ENCODE data around the gene CDC42. TPM values are rescaled to one million over a fixed set of nuclear protein-coding genes. Genes with fewer than 3 reads are reported as not detected.

The CDC42 gene
- total and polyA plus RNA-seq, 2 of the 4 experiments (the other 2 are of a cell fraction), result 162 to 609 TPM

DNA sequence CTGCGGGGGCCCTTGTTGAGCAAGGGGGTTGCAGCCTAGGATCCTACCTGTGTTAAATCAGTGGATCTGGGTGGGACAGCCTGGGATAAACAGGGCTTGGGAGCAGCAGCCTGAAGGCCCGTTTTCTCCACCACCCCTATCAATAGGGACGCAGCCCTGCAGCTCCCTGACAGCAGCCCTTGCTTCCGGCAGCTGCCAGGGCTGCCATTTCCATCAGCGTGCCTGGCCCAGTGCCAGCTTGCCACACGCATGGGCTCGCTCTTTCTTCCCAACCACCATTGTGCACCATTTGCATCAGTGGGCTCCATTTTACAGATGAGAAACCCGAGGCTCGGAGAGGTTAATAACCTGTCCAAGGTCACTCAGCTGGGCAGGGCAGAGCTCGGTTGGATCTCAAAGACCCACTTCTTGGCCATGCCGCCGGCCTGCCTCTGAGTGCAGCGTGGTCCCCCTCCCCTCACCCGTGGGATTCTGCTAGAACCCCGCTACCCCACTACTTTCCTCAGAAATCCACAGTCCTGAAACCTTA is 86.6 kb downstream of the CDC42 start:
- Histone ChIP-seq H4K91ac (ENCODE audit: insufficient read depth, low read depth, low read length) (no peak overlapping the region), H2AFZ (replicated peaks; ENCODE audit: low read length, poor library complexity) (no peak overlapping the region), H2BK20ac (ENCODE audit: low read depth, low read length) (no peak overlapping the region), H3K18ac (ENCODE audit: low read depth, low read length) (no peak overlapping the region), H3K36me3 (ENCODE audit: control insufficient read depth, insufficient read depth, low read length) (no peaks in the 10 kb centered on the region), H3K23ac (ENCODE audit: low read depth, low read length) (no peak overlapping the region), H4K5ac (ENCODE audit: low read depth, low read length) (no peak overlapping the region), H2AK5ac (ENCODE audit: low read depth, low read length) (no peak overlapping the region), H3K4me3 (ENCODE audit: insufficient read depth, low read depth, low read length) (no peak overlapping the region), H4K8ac (ENCODE audit: low read depth in 2 of 2, low read length in 2 of 2) (no peak overlapping the region), H2BK15ac (ENCODE audit: low read depth, low read length) (no peak overlapping the region), H3K9me1 (ENCODE audit: insufficient read depth, low read length) (peaks cover 4% of the 10 kb centered on the region; the same call in 1 of the 2 replicates), H3K14ac (replicated peaks; ENCODE audit: low read depth, low read length) (no peak overlapping the region), H3K56ac (ENCODE audit: extremely low read depth, insufficient read depth, low read length) (no peak overlapping the region), H4K20me1 (ENCODE audit: insufficient read depth, low read length) (peaks cover 26% of the 10 kb centered on the region), H3K9me3 (ENCODE audit: control insufficient read depth, insufficient read depth, low read length) (no peaks in the 10 kb centered on the region), H3K4me2 (ENCODE audit: low read depth, low read length) (no peak overlapping the region), H3K79me1 (ENCODE audit: low read depth in 1 of 2, low read length in 2 of 2) (no peaks in the 10 kb centered on the region), H2BK120ac (ENCODE audit: low read depth, low read length) (no peak overlapping the region), H3K9ac (ENCODE audit: low read depth, low read length) (no peak overlapping the region), H2BK5ac (ENCODE audit: low read depth, low read length, poor library complexity, severe bottlenecking) (no peak overlapping the region), H3K27ac (ENCODE audit: insufficient read depth, low read length) (no peak overlapping the region), H3K27me3 (ENCODE audit: control insufficient read depth, insufficient read depth, low read length) (peaks cover 56% of the 10 kb centered on the region), H2AK9ac (replicated peaks; ENCODE audit: low read depth, low read length, poor library complexity) (no peak overlapping the region), H3K4me1 (ENCODE audit: control insufficient read depth, insufficient read depth, low read length) (peaks cover 3% of the 10 kb centered on the region; the same call in 1 of the 2 replicates), H3K4ac (ENCODE audit: low read depth, low read length) (no peak overlapping the region)
- DNase-seq, result no peak
- WGBS, 2 experiments (ENCODE audit: extremely low coverage in 2 of 2, insufficient read length in 1 of 2), result 82% methylated on average over 6 of the region's 15 CpGs; no CpG with 5 or more reads in 1 of the 2 experiments
- in situ Hi-C loops (cut with MboI; ENCODE audit: low sequenced_read_pairs), result no loop called here
- intact Hi-C loops (cut with micrococcal nuclease), result no loop called here
- TF ChIP-seq, protein P1, sequence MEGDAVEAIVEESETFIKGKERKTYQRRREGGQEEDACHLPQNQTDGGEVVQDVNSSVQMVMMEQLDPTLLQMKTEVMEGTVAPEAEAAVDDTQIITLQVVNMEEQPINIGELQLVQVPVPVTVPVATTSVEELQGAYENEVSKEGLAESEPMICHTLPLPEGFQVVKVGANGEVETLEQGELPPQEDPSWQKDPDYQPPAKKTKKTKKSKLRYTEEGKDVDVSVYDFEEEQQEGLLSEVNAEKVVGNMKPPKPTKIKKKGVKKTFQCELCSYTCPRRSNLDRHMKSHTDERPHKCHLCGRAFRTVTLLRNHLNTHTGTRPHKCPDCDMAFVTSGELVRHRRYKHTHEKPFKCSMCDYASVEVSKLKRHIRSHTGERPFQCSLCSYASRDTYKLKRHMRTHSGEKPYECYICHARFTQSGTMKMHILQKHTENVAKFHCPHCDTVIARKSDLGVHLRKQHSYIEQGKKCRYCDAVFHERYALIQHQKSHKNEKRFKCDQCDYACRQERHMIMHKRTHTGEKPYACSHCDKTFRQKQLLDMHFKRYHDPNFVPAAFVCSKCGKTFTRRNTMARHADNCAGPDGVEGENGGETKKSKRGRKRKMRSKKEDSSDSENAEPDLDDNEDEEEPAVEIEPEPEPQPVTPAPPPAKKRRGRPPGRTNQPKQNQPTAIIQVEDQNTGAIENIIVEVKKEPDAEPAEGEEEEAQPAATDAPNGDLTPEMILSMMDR (conservative IDR thresholded peaks at IDR 0.05; ENCODE audit: low read depth, low read length), result no peak
- TF ChIP-seq MAZ (IDR thresholded peaks at IDR 0.05; ENCODE audit: borderline replicate concordance, low read depth, low read length), result no peak
- TF ChIP-seq RAD21 (IDR thresholded peaks at IDR 0.05; ENCODE audit: low read length), result no peak
- no peak for TF ChIP-seq CEBPB (IDR thresholded peaks at IDR 0.05; ENCODE audit: low read depth, low read length)
- no peak for TF ChIP-seq SMC3 (IDR thresholded peaks at IDR 0.05; ENCODE audit: low read depth, low read length)
- TF ChIP-seq BHLHE40 (IDR thresholded peaks at IDR 0.05; ENCODE audit: low read depth, low read length), result no peak
- no peak for TF ChIP-seq POLR2A (IDR thresholded peaks at IDR 0.05; ENCODE audit: low read depth, low read length)
- TF ChIP-seq MAFK (IDR thresholded peaks at IDR 0.05; ENCODE audit: low read depth, low read length), result no peak
- TF ChIP-seq FOS (IDR thresholded peaks at IDR 0.05; ENCODE audit: low read depth, low read length), result no peak
- dilution Hi-C loops (cut with HindIII; ENCODE audit: low sequenced_read_pairs, unreplicated experiment), result no loop called here
- POLR2A ChIA-PET (ENCODE audit: unreplicated experiment), result no interaction called here
- BruUV-seq (replicated peaks), result no TSS peak
- CTCF ChIA-PET, result interaction anchor here (1.1 kb wide), 1 partner anchor 137 kb away, joined by 4 read pairs; no protein-coding TSS in a partner anchor
- ATAC-seq (ENCODE audit: low read depth), result no peak

Measured in IMR-90 (cell line).